HG03139 (cell line): Measurements from ENCODE around the gene MCM5.
A peak's percentile ranks its signal among the peaks of the same experiment; 100 is the strongest.

ENCODE experiments used
- ATAC-seq: cut with Tn5 transposase; IDR thresholded peaks from one replicate; pipeline ENCODE4 v1.9.1; 2021; ENCODE audit not compliant: unreplicated experiment

The MCM5 gene

DNA sequence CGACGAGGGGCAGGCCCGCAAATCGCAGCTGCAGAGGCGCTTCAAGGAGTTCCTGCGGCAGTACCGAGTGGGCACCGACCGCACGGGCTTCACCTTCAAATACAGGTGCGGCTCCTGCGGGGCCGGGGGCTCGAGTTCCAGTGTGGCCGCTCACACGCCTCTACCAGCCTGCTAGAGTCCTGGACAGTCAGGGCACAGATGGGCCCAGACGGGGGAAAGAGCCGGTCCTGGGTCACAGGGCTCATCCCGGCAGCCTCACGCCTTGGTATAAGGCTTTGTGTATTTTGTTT is 506 bp downstream of the MCM5 start:
- ATAC-seq: no peak

DNA sequence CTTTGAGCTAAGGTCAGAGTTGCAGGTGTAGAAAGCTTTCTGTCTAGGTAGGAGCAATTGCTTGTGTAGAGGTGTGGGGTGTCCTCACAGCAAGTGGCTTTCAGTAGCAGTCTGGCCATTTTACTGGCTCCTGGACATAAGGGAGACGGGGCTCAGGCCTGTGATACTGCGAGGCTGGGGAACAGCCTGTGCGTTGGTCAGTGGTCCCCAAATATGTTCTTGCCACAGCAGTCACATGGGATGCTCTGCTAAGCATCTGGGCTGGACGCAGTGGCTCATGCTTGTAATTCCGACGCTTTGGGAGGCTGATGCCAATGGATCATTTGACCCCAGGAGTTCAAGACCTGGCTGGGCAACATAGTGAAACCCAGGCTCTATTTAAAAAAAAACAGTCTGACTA is 1.9 kb downstream of the MCM5 start:
- ATAC-seq: no peak

- ATAC-seq: no peak
These were observed 3.4 kb downstream of the MCM5 start for GRCh38 chr22:35403356-35403755.

- ATAC-seq: no peak
These were observed 4.2 kb downstream of the MCM5 start for GRCh38 chr22:35404176-35404575.

- ATAC-seq: no peak
These were observed 6.5 kb downstream of the MCM5 start for GRCh38 chr22:35406443-35406842.

DNA sequence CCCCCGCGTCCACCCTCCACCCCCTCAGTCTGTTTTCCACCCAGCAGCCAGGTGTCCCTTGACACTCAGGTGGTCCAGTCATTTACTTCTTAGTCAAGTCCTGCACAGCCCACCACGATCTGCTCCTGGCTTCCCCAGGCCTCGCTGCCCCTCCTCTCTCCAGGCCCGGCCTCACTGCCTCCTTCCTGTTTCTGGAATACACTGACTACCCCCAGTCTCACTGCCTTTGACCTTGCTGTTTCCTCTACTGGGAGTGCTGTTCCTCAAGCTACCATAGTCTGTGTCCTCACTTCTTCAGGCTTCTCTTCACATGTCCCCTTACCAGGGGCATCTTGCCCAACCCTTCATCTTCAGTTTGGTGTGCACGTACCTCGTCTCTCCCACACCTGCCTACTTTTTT is 7.4 kb downstream of the MCM5 start:
- ATAC-seq: no peak

DNA sequence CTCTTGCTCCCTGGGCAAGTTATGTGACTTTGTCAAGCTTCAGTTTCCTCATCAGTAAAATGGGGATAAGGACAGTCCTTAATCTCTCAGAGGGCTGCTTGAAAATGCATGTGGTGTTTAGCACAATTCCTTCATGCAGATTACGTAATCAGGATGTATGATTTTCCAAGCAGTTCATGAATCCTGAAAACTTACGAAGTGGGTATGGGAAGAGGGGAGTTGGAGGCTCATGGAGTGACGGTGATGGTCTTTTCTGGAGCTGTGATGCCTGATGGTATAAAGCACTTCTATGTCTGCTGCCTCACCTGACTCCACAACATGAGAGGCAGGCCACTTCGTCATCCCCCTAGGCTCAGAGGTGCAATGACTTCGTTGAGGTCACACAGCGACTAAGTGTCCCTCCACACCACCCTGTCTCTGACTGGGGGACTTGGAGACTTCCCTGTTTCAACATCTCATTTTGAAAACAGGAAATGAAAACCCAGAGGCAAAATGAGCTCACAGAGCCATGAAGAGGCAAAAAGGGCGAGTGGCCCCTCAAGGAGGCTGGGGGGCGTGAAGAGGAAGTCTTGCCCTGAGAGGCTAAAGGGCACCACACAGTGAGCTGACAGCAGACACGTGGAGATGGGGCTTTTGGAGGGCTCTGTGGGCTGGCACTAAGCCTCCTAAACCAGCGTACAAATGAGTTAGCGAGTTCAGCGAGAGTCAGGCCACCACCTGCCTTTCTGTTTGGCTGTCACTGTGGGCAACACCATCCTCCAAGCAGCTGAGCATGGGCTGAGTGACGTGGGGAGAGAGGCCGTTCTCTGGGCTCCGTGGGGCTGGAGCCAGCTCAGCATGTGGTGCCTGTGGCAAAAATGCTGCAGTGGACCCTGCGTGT is 10.1 kb downstream of the MCM5 start:
- ATAC-seq: peak; percentile 63

DNA sequence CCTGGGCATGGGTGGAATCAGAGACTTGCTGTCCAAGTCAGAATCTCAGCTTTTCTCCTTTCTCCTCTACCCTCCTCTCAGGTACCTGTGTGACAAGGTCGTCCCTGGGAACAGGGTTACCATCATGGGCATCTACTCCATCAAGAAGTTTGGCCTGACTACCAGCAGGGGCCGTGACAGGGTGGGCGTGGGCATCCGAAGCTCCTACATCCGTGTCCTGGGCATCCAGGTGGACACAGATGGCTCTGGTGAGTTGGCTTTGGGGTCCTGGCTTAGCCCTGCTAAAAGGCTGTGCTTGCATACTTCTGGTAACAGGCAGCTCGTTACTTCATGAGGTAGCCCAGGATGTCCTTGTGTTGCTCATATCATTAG is 10.7 kb downstream of the MCM5 start:
- ATAC-seq: no peak

GRCh38 chr22:35411102-35411501 is 11.2 kb downstream of the MCM5 start:
- ATAC-seq: no peak

DNA sequence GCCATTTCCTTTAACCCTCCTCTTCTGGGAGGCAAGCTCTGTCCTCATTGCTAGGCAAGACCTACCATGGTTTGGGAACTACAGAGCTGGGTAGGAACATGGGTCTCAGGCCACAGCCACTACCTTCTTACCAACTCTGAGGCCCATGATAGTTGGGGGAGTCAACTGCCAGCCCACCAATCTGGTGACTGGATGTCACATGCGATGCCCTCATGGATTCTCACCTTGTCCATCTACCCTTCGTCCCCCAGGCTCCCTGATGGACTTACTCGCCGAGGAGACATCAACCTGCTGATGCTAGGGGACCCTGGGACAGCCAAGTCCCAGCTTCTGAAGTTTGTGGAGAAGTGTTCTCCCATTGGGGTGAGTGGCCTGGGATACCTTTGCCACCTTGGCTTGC is 13.7 kb downstream of the MCM5 start:
- no peak for ATAC-seq

- ATAC-seq: no peak
These were observed 17.7 kb downstream of the MCM5 start for GRCh38 chr22:35417606-35418005.

DNA sequence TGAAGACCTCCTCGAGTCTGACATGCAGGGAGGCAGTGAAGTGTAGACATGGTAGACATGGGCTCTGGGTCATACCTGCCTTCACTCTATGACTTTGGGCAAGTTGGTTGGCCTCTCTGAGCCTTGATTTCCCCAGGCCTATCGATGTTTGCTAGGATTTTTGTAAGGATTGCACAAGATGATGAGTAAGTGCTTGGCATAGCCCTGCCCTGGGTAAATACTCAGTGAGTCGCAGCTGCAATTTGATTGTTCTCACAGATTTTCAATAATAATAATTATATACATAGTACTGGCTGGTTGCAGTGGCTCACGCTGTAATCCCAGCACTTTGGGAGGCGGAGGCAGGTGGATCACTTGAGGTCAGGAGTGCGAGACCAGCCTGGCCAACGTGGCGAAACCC is 18.1 kb downstream of the MCM5 start:
- ATAC-seq: no peak

- no peak for ATAC-seq
These were observed 18.8 kb downstream of the MCM5 start for GRCh38 chr22:35418731-35419130.

GRCh38 chr22:35419756-35420155 is 19.8 kb downstream of the MCM5 start:
- no peak for ATAC-seq

GRCh38 chr22:35421121-35421520 is 21.2 kb downstream of the MCM5 start:
- ATAC-seq: no peak

GRCh38 chr22:35422145-35422544 is 22.2 kb downstream of the MCM5 start:
- ATAC-seq: no peak

DNA sequence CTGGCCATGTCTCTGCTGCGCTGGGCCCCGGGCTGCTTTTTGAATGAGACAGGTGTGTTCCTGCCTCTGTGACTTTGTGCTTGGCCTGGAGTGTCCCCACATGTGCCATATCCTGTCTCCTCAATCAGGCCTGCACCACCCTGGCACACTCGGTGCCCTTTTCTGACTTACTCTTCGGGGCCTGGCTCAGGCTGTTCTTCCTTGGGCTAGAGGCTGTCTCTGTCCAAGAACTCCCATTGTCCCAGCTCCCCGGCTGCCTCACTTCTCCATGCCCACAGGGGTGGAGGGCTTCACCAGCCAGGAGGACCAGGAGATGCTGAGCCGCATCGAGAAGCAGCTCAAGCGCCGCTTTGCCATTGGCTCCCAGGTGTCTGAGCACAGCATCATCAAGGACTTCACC is 23.0 kb downstream of the MCM5 start:
- no peak for ATAC-seq

DNA sequence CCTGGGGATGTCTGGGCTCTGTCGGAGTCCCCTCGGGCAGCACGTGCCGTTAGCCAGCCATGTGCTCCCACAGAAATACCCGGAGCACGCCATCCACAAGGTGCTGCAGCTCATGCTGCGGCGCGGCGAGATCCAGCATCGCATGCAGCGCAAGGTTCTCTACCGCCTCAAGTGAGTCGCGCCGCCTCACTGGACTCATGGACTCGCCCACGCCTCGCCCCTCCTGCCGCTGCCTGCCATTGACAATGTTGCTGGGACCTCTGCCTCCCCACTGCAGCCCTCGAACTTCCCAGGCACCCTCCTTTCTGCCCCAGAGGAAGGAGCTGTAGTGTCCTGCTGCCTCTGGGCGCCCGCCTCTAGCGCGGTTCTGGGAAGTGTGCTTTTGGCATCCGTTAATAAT is 24.1 kb downstream of the MCM5 start:
- no peak for ATAC-seq

DNA sequence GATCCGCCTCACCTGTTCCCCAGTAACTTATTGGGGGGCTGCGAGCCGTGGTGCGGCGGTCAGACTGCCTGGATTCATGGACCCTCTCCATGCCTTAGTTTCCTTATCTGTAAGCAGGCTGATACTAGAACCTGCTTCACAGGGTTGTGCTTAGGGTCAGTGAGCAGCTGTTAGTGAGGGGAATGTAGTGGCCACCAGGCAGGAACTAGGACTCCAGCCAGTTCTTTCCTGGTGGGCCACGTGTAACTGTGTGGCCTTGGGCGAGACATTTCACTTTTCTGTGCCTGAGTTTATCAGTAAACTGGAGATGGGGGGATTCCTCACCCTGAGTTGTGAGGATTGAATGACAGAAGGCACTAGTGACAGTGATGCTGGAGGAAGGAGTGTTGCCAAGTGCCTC is 24.8 kb downstream of the MCM5 start:
- no peak for ATAC-seq

GRCh38 chr22:35425546-35425945 is 25.6 kb downstream of the MCM5 start:
- no peak for ATAC-seq

DNA sequence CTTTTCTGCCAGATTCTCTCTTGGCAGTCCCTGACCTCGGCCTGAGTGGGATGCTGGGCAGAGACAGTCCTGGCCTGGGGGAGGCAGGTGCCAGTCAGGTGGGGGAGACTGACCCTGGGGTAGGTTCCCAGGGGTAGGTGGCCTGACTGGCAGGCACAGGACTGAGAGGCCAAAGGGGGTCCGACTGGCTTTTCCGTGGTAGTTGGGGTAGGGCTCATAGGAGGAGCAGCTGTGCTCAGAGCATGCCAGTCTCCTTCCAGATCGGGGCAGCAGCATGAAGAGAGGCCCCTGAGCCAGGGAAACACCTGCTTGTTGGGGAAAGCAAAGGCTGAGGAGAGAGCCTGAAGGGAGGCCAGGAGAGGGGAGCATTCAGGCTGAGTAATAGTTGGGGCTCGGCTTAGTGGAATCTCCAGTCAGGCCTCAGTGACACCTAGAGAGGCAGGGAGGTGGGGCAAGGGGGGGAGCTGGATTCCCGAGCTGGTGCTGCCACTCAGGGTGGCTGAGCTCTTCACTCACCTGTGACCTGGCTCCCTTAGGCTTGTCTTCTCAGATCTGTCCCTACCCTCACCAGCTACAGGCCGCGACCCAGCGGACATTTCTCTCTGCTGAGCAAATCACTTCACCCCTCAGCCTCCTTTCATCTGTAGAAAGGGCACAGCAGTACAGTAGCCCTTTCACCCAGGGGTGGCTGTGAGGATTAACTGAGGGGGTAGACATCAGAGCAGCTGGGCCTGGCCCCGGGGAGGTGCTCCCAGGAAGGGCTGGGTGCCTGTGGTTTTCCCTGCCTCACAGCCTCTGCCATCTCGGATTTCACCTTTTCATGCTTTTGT is 26.2 kb downstream of the MCM5 start:
- no peak for ATAC-seq

- ATAC-seq: no peak
These were observed 26.8 kb downstream of the MCM5 start for GRCh38 chr22:35426801-35427140.

GRCh38 chr22:35430897-35431322 is 31.0 kb downstream of the MCM5 start:
- no peak for ATAC-seq
